GM18526 (cell line): Measurements from ENCODE around the gene CD83.

ENCODE experiments used
- POLR2A ChIP-seq: IDR thresholded peaks from 3 replicates; pipeline ENCODE4 v1.6.1; 2011; ENCODE audit not compliant: insufficient read length; ENCODE audit errors: extremely low read depth

CD83 gene

DNA sequence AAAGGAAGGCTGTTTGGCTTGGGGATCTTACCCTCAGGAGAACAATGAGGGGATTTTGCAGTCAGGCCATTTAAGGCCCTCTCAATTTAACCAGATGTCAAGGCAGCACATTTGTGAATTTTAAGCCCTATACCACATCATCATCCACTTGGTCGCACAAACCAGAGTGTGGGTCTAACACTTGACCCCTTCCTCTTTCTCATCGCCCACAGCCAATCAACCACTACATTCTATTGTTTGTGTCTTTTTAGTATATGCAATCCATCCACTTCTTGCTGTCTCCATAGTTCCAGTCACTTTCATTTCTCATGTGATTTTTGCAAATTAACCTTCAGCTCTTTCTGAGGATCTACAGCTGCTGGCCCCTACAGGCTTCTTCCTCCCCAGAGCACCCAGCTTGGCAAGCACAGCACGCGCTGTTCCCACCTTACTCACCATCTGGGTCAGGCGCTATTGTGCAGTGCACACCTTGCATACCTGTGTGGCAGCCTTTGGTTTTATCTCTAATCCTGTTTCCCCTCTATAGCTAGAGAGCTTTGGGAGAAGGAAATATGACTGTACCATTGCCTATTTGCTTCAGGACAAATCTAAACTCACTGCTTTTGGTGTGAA, 32.3 kb upstream of the CD83 start:
- TF ChIP-seq POLR2A: no peak

- TF ChIP-seq POLR2A: no peak
Measured at GRCh38 chr6:14086701-14087100, 30.9 kb upstream of the CD83 start.

- no peak for TF ChIP-seq POLR2A
Measured at GRCh38 chr6:14088600-14089192, 28.9 kb upstream of the CD83 start.

- TF ChIP-seq POLR2A: no peak
Measured at GRCh38 chr6:14089224-14089623, 28.3 kb upstream of the CD83 start.

DNA sequence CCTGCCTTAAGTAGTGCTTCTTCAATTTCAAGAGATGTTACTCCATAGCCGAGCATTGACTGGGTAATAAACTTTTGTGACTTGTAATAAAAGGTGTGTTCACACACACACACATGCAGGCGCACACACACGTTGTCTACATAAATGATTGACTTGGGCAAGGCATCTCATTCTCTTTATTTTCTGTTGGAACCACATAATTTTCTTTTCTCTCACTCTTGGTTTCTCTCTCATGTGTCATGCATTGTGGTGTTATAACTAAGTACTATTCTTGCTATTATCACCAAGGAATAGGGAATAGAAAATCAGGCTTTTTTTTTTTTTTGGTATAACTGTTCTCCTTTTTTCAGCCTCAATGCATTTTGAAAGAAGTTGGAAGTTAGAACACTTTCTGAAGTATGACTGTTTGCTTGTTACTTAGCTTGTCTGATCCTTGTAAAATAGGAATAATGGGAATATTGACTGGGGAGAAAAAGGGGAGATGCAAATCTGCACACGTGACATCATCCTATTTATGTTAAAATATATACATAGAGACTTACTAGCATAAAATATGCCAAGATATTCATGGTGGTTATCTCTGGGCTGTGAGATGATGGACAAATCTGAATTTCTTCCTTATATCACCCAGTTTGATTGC, 26.1 kb upstream of the CD83 start:
- TF ChIP-seq POLR2A: no peak

GRCh38 chr6:14092316-14092715, 25.3 kb upstream of the CD83 start:
- no peak for TF ChIP-seq POLR2A

- no peak for TF ChIP-seq POLR2A
Measured at GRCh38 chr6:14092838-14093789, 24.5 kb upstream of the CD83 start.

GRCh38 chr6:14094721-14095120, 22.9 kb upstream of the CD83 start:
- no peak for TF ChIP-seq POLR2A

DNA sequence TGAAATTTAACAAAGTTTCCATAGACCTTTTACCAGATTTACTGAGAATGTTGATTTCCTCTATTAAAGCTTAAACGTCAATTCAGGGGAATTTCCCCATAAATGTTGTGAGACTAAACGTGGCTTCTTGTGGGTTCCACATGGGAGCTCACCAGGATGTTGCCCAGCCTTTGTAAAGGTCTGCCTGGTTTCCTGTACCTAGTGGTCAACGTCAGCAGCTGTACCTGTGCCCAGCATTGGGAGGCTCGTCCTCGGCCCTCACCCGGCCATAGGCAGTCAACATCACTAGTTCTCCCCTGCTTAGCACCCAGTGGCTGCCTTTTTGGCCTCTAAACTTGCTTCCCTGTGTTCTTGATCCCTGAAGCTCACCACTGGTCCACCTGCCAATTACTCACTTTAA, 22.1 kb upstream of the CD83 start:
- no peak for TF ChIP-seq POLR2A

- TF ChIP-seq POLR2A: no peak
Measured at GRCh38 chr6:14100138-14100537, 17.4 kb upstream of the CD83 start.

DNA sequence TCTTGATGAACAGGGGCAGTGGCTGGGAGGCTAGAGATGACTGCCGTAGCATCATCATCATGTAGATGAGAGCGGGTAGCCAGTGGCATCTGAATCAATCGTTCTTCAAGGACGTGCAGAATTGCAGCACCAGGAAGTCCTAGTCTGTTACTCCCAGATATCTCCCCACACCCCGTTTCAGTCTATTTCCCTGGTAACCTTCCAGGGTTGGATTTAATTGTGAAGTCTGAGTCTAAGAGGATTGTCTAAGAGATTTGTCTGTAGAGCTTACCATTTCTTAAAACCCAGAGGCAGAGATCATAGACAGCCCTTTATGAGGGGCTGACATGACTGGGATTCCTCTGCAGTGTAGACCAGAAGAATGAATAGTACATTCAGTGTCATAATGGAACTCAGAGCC, 16.6 kb upstream of the CD83 start:
- TF ChIP-seq POLR2A: no peak

GRCh38 chr6:14102383-14102782, 15.2 kb upstream of the CD83 start:
- TF ChIP-seq POLR2A: no peak

DNA sequence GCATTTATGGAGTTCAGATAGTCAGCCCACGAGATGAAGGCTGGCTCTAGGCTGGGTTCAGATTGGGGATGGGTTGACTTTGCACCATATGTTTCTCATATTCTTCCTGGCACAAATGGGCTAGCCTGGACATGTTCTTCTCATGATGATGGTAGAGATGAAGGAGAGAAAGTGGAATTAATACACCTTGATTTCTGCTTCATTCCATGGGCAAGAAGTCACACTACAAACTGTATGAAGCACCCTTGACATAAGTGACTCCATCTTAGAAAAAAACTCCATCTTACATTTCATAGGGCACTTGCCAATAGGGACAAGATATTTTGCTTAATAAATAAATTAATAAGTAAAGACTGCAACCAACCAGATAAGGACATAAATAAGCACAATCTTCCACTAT, 12.0 kb upstream of the CD83 start:
- no peak for TF ChIP-seq POLR2A

DNA sequence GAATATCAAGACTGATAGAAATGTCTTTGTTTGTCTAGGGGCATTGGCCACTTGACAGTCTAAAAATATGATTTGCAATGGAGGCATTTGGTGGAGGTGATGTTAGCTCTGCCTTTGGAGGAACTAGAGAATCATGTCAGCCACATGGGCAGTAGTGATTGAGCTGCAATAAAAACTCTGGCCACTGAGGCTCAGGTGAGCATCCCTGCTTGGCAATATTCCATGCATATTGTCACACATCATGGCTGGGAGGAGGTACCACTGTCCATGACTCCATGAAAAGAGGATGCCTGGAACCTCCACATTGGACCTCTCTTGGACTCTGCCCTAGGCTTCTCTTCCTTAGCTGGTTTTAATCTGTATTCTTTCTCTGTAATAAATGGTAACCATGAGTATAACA, 10.6 kb upstream of the CD83 start:
- TF ChIP-seq POLR2A: no peak

DNA sequence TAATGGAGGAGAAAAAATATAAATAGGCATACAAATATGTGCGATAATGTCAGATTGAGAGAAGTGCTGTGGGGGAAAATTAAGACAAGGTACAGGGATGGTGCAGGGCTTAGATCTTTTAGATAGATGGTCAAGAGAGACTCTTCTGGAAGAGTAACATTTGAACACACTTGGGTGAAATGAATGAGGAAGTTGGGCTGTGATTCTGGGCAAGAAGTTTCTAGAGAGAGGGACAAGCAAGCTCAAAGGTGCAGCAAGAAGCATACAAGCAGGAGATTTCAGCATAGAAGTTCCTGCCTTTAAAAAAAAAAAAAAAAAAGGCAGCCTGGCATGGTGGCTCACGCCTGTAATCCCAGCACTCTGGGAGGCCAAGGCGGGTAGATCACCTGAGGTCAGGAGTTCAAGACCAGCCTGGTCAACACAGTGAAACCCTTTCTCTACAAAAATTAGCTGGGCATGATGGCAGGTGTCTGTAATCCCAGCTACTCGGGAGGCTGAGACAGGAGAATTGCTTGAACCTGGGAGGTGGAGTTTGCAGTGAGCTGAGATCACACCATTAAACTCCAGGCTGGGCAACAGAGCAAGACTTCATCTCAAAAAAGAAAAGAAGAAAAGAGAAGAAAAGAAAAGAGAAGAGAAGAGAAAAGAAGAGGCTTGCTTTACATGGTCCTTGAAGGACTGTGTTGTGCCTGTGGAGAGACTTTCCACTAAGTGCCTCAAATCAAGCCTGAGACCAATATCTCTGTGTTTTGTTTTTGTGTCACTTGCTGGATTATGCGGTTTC, 9.7 kb upstream of the CD83 start:
- no peak for TF ChIP-seq POLR2A

- no peak for TF ChIP-seq POLR2A
Measured at GRCh38 chr6:14108571-14109410, 8.8 kb upstream of the CD83 start.
